ENCODE results near the gene EXT2. TPM values are rescaled to one million over a fixed set of nuclear protein-coding genes. Genes with fewer than 3 reads are reported as not detected.

The EXT2 gene
- total RNA-seq, 6 experiments from 2014 or later = 105 to 130 (median 118) TPM

- H3K4me1 Mint-ChIP-seq (ENCODE audit: low read depth) = peaks cover 23% of the 10 kb centered on the region
- no peak overlapping the region for H3K4me3 Mint-ChIP-seq
- no peak for TF ChIP-seq CTCF (IDR thresholded peaks at IDR 0.05)
- H3K27me3 Mint-ChIP-seq (ENCODE audit: insufficient read depth) = no peaks in the 10 kb centered on the region
- no peak for DNase-seq
- no peaks in the 10 kb centered on the region for H3K9me3 Mint-ChIP-seq
- H3K27ac Mint-ChIP-seq = no peak overlapping the region
- peaks cover 8% of the 10 kb centered on the region for H3K36me3 Mint-ChIP-seq (ENCODE audit: low read depth)
Measured at GRCh38 chr11:44205836-44206235, 110.4 kb downstream of the EXT2 start.

- no peak for TF ChIP-seq CTCF (IDR thresholded peaks at IDR 0.05)
- peaks cover 23% of the 10 kb centered on the region for H3K4me1 Mint-ChIP-seq (ENCODE audit: low read depth)
- H3K4me3 Mint-ChIP-seq = no peak overlapping the region
- no peaks in the 10 kb centered on the region for H3K27me3 Mint-ChIP-seq (ENCODE audit: insufficient read depth)
- no peaks in the 10 kb centered on the region for H3K9me3 Mint-ChIP-seq
- H3K36me3 Mint-ChIP-seq (ENCODE audit: low read depth) = peaks cover 17% of the 10 kb centered on the region
- no peak overlapping the region for H3K27ac Mint-ChIP-seq
- no peak for DNase-seq
Measured at GRCh38 chr11:44207292-44207691, 111.8 kb downstream of the EXT2 start.

- no peak for DNase-seq
- TF ChIP-seq CTCF (IDR thresholded peaks at IDR 0.05) = no peak
- Mint-ChIP-seq H3K9me3 (no peaks in the 10 kb centered on the region), H3K36me3 (ENCODE audit: low read depth) (peaks cover 17% of the 10 kb centered on the region), H3K27me3 (ENCODE audit: insufficient read depth) (no peaks in the 10 kb centered on the region), H3K4me1 (ENCODE audit: low read depth) (peaks cover 16% of the 10 kb centered on the region), H3K27ac (no peak overlapping the region), H3K4me3 (no peak overlapping the region)
Measured at GRCh38 chr11:44208976-44209603, 113.6 kb downstream of the EXT2 start.

- Mint-ChIP-seq H3K9me3 (no peaks in the 10 kb centered on the region), H3K36me3 (ENCODE audit: low read depth) (peaks cover 17% of the 10 kb centered on the region), H3K4me3 (no peak overlapping the region), H3K27me3 (ENCODE audit: insufficient read depth) (no peaks in the 10 kb centered on the region), H3K27ac (no peak overlapping the region), H3K4me1 (ENCODE audit: low read depth) (peaks cover 15% of the 10 kb centered on the region)
- DNase-seq = no peak
- no peak for TF ChIP-seq CTCF (IDR thresholded peaks at IDR 0.05)
Measured at GRCh38 chr11:44212128-44212527, 116.7 kb downstream of the EXT2 start.

- Mint-ChIP-seq H3K27ac (no peak overlapping the region), H3K4me3 (no peak overlapping the region), H3K4me1 (ENCODE audit: low read depth) (peaks cover 15% of the 10 kb centered on the region), H3K36me3 (ENCODE audit: low read depth) (peaks cover 17% of the 10 kb centered on the region), H3K27me3 (ENCODE audit: insufficient read depth) (no peaks in the 10 kb centered on the region), H3K9me3 (no peaks in the 10 kb centered on the region)
- TF ChIP-seq CTCF (IDR thresholded peaks at IDR 0.05) = no peak
- no peak for DNase-seq
Measured at GRCh38 chr11:44213148-44213547, 117.7 kb downstream of the EXT2 start.

Measured in HFFc6 (cell line).